Trophoblast cell (in vitro differentiated cells and primary cell): ENCODE data around the gene LDAF1.

Experiments used
- DNase-seq, 2 donors: peaks; one replicate each; pipeline ENCODE4 v3.0.0-alpha.2; 2016
- H2AFZ ChIP-seq: 2 replicates; pipeline ENCODE4 v1.6.1; 2013; ENCODE audit warnings: low read length, moderate library complexity, mild to moderate bottlenecking; ENCODE audit not compliant: insufficient read depth, poor library complexity
- H2AK5ac ChIP-seq: 2 replicates; pipeline ENCODE4 v1.6.1; 2013; ENCODE audit warnings: mild to moderate bottlenecking, low read length
- H2BK120ac ChIP-seq: 2 replicates; pipeline ENCODE4 v1.6.1; 2013; ENCODE audit warnings: low read length, mild to moderate bottlenecking, moderate library complexity; ENCODE audit not compliant: insufficient read depth, poor library complexity
- H2BK12ac ChIP-seq: 2 replicates; pipeline ENCODE4 v1.6.1; 2013; ENCODE audit warnings: mild to moderate bottlenecking, low read length, moderate library complexity
- H2BK5ac ChIP-seq: 2 replicates; pipeline ENCODE4 v1.6.1; 2013; ENCODE audit warnings: low read length, low read depth, moderate library complexity, mild to moderate bottlenecking; ENCODE audit not compliant: poor library complexity
- H3K14ac ChIP-seq: 2 replicates; pipeline ENCODE4 v1.6.1; 2013; ENCODE audit warnings: mild to moderate bottlenecking, low read length
- H3K18ac ChIP-seq: 2 replicates; pipeline ENCODE4 v1.6.1; 2013; ENCODE audit warnings: mild to moderate bottlenecking, low read length
- H3K23ac ChIP-seq: 2 replicates; pipeline ENCODE4 v1.6.1; 2013; ENCODE audit warnings: low read length
- H3K27ac ChIP-seq: 2 replicates; pipeline ENCODE4 v1.5.1; 2013; ENCODE audit warnings: low read depth, mild to moderate bottlenecking, inconsistent platforms, low read length, moderate library complexity
- H3K27me3 ChIP-seq: 2 replicates; pipeline ENCODE4 v1.6.1; 2013; ENCODE audit warnings: inconsistent platforms, mild to moderate bottlenecking, low read length, moderate library complexity; ENCODE audit not compliant: insufficient read depth
- H3K36me3 ChIP-seq, 2 experiments: 1 replicate in 1 of 2; 2 replicates in 1 of 2; pipeline ENCODE4 v1.6.1; 2013; ENCODE audit warnings: low read length in 2 of 2, mild to moderate bottlenecking in 2 of 2, moderate library complexity in 1 of 2; ENCODE audit not compliant: insufficient read depth in 2 of 2, control insufficient read depth in 1 of 2
- H3K4ac ChIP-seq: 2 replicates; pipeline ENCODE4 v1.6.1; 2013; ENCODE audit warnings: low read depth, mild to moderate bottlenecking, low read length, moderate library complexity
- H3K4me1 ChIP-seq, 2 experiments: 1 replicate in 1 of 2; 2 replicates in 1 of 2; pipeline ENCODE4 v1.6.1; 2013; ENCODE audit warnings: low read length in 2 of 2, mild to moderate bottlenecking in 2 of 2, moderate library complexity in 1 of 2; ENCODE audit not compliant: insufficient read depth in 2 of 2, control insufficient read depth in 1 of 2
- H3K4me2 ChIP-seq: 2 replicates; pipeline ENCODE4 v1.6.1; 2013; ENCODE audit warnings: inconsistent platforms, mild to moderate bottlenecking, low read length, moderate library complexity
- H3K4me3 ChIP-seq: 2 replicates; pipeline ENCODE4 v1.5.1; 2013; ENCODE audit warnings: mild to moderate bottlenecking, low read depth, low read length, inconsistent platforms
- H3K79me1 ChIP-seq: one replicate; pipeline ENCODE4 v1.6.1; 2013; ENCODE audit warnings: low read length
- H3K79me2 ChIP-seq: 2 replicates; pipeline ENCODE4 v1.6.1; 2013; ENCODE audit warnings: low read length, mild to moderate bottlenecking; ENCODE audit not compliant: control insufficient read depth, insufficient read depth, poor library complexity
- H3K9ac ChIP-seq: 2 replicates; pipeline ENCODE4 v1.6.1; 2013; ENCODE audit warnings: mild to moderate bottlenecking, low read length
- H3K9me3 ChIP-seq: 2 replicates; pipeline ENCODE4 v1.6.1; 2013; ENCODE audit warnings: low read depth, mild to moderate bottlenecking, control low read depth, inconsistent platforms, low read length; ENCODE audit not compliant: insufficient read depth
- H4K12ac ChIP-seq: 2 replicates; pipeline ENCODE4 v1.6.1; 2013; ENCODE audit warnings: low read depth, mild to moderate bottlenecking, low read length, moderate library complexity
- H4K8ac ChIP-seq: 2 replicates; pipeline ENCODE4 v1.6.1; 2013; ENCODE audit warnings: low read depth, mild to moderate bottlenecking, low read length, moderate library complexity
- H4K91ac ChIP-seq: one replicate; pipeline ENCODE4 v1.6.1; 2013; ENCODE audit warnings: low read depth, mild to moderate bottlenecking, low read length, moderate library complexity
- WGBS: extraction: QIAGEN DNeasy Blood & Tissue Kit; methylation state at CpG from one replicate; pipeline ENCODE4 v1.1.7; 2013; ENCODE audit warnings: missing lambda C conversion rate; ENCODE audit not compliant: insufficient read length, insufficient coverage; ENCODE audit errors: extremely low coverage; 5-methylcytosine and 5-hydroxymethylcytosine counted together

Gene LDAF1

GRCh38 chr16:21157632-21158031 lies 842 bp upstream of the LDAF1 start:
- Histone ChIP-seq H4K8ac (no peak overlapping the region), H3K9ac (no peak overlapping the region), H2AK5ac (no peak overlapping the region), H3K79me2 (peaks cover 2% of the 10 kb centered on the region), H3K18ac (no peak overlapping the region), H3K4me2 (no peak overlapping the region), H4K91ac (no peak overlapping the region), H4K12ac (no peak overlapping the region), H3K36me3 (peaks cover 0 to 3% of the 10 kb centered on the region in 2 experiments), H3K4ac (no peak overlapping the region), H3K9me3 (no peaks in the 10 kb centered on the region), H2BK5ac (no peak overlapping the region), H3K4me1 (peaks cover 5 to 6% of the 10 kb centered on the region in 2 experiments), H2BK12ac (no peak overlapping the region), H3K14ac (no peak overlapping the region), H2BK120ac (no peak overlapping the region), H3K27ac (no peak overlapping the region), H3K79me1 (peaks cover 6% of the 10 kb centered on the region), H3K23ac (no peak overlapping the region), H2AFZ (peak overlapping the region; percentile 95), H3K27me3 (no peaks in the 10 kb centered on the region), H3K4me3 (no peak overlapping the region)
- DNase-seq, result no peak
- no CpG with 5 or more reads among the region's 5 CpGs for WGBS

GRCh38 chr16:21159281-21159951 lies 942 bp downstream of the LDAF1 start:
- Histone ChIP-seq H2BK5ac (no peak overlapping the region), H3K27me3 (no peaks in the 10 kb centered on the region), H4K91ac (no peak overlapping the region), H2BK12ac (no peak overlapping the region), H3K4me2 (peak overlapping the region; percentile 87), H3K9me3 (no peaks in the 10 kb centered on the region), H3K14ac (peak overlapping the region; percentile 9), H3K79me2 (peaks cover 2% of the 10 kb centered on the region), H2BK120ac (no peak overlapping the region), H3K18ac (peak overlapping the region; percentile 13), H3K4me1 (peaks cover 5 to 6% of the 10 kb centered on the region in 2 experiments), H3K4ac (no peak overlapping the region), H3K9ac (peak overlapping the region; percentile 14), H4K8ac (peak overlapping the region; percentile 50), H4K12ac (peak overlapping the region; percentile 17), H3K36me3 (peaks cover 0 to 5% of the 10 kb centered on the region in 2 experiments), H3K23ac (no peak overlapping the region), H3K79me1 (peaks cover 6% of the 10 kb centered on the region), H3K4me3 (peak overlapping the region; percentile 77), H2AK5ac (no peak overlapping the region), H2AFZ (peak overlapping the region; percentile 81), H3K27ac (no peak overlapping the region)
- no CpG with 5 or more reads among the region's 27 CpGs for WGBS
- DNase-seq, result peak; percentile 34 to 50

- H2BK12ac ChIP-seq, result no peak overlapping the region
- H3K79me2 ChIP-seq, result peaks cover 2% of the 10 kb centered on the region
- H2AK5ac ChIP-seq, result no peak overlapping the region
- H3K9me3 ChIP-seq, result no peaks in the 10 kb centered on the region
- H3K36me3 ChIP-seq, result peaks cover 0 to 5% of the 10 kb centered on the region in 2 experiments
- H4K12ac ChIP-seq, result no peak overlapping the region
- no peak overlapping the region for H4K8ac ChIP-seq
- no peak overlapping the region for H3K4me3 ChIP-seq
- H2AFZ ChIP-seq, result no peak overlapping the region
- no peak overlapping the region for H2BK5ac ChIP-seq
- no peak overlapping the region for H3K9ac ChIP-seq
- peaks cover 5 to 6% of the 10 kb centered on the region in 2 experiments for H3K4me1 ChIP-seq
- no peak for DNase-seq
- H3K79me1 ChIP-seq, result peaks cover 6% of the 10 kb centered on the region
- no peak overlapping the region for H3K23ac ChIP-seq
- no peaks in the 10 kb centered on the region for H3K27me3 ChIP-seq
- H3K18ac ChIP-seq, result no peak overlapping the region
- WGBS, result no CpG with 5 or more reads among the region's 1 CpG
- no peak overlapping the region for H3K27ac ChIP-seq
- no peak overlapping the region for H3K14ac ChIP-seq
- no peak overlapping the region for H3K4ac ChIP-seq
- no peak overlapping the region for H3K4me2 ChIP-seq
- no peak overlapping the region for H2BK120ac ChIP-seq
- no peak overlapping the region for H4K91ac ChIP-seq
These were observed 1.8 kb downstream of the LDAF1 start for GRCh38 chr16:21160276-21160675.

GRCh38 chr16:21161211-21161610 lies 2.7 kb downstream of the LDAF1 start:
- no peak overlapping the region for H4K12ac ChIP-seq
- no peak overlapping the region for H2BK120ac ChIP-seq
- no peak overlapping the region for H2BK12ac ChIP-seq
- H3K36me3 ChIP-seq, result peaks cover 0 to 5% of the 10 kb centered on the region in 2 experiments
- no peak overlapping the region for H3K23ac ChIP-seq
- H3K27me3 ChIP-seq, result no peaks in the 10 kb centered on the region
- H4K8ac ChIP-seq, result no peak overlapping the region
- no peak overlapping the region for H3K27ac ChIP-seq
- H2BK5ac ChIP-seq, result no peak overlapping the region
- no peak overlapping the region for H3K14ac ChIP-seq
- no peak overlapping the region for H3K4me3 ChIP-seq
- H3K9me3 ChIP-seq, result no peaks in the 10 kb centered on the region
- no peak overlapping the region for H2AK5ac ChIP-seq
- H4K91ac ChIP-seq, result no peak overlapping the region
- peaks cover 5 to 6% of the 10 kb centered on the region in 2 experiments for H3K4me1 ChIP-seq
- no peak overlapping the region for H3K4me2 ChIP-seq
- DNase-seq, result no peak
- H3K18ac ChIP-seq, result no peak overlapping the region
- H3K9ac ChIP-seq, result no peak overlapping the region
- peaks cover 2% of the 10 kb centered on the region for H3K79me2 ChIP-seq
- no CpG with 5 or more reads among the region's 2 CpGs for WGBS
- peaks cover 6% of the 10 kb centered on the region for H3K79me1 ChIP-seq
- H2AFZ ChIP-seq, result no peak overlapping the region
- H3K4ac ChIP-seq, result no peak overlapping the region
